Natural killer cell (primary cell): Measurements from ENCODE around the gene SHISAL1. TPM values are rescaled to one million over a fixed set of nuclear protein-coding genes. Genes with fewer than 3 reads are reported as not detected.

Experiments used
- ATAC-seq, 3 donors: fragments of 150-1000 bp in 2 of 3; fragments of 200-7000 bp in 1 of 3; cut with Tn5 transposase; 1 replicate in 1 of 3; 2 replicates in 2 of 3; pipeline ENCODE4 v1.10.0; 2021; ENCODE audit warnings: mild to moderate bottlenecking in 2 of 3, moderate library complexity in 2 of 3
- DNase-seq, 2 donors: peaks; one replicate each; pipeline versions ENCODE4 v3.0.0 to v3.0.0-alpha.2; 2013 to 2021; ENCODE audit warnings: mixed read lengths in 1 of 2
- H3K27ac ChIP-seq: one replicate; pipeline ENCODE4 v1.5.1; 2013; ENCODE audit warnings: mild to moderate bottlenecking, low read length
- H3K27me3 ChIP-seq: one replicate; pipeline ENCODE4 v1.6.1; 2013; ENCODE audit warnings: low read length; ENCODE audit not compliant: control insufficient read depth, insufficient read depth
- H3K36me3 ChIP-seq: one replicate; pipeline ENCODE4 v1.6.1; 2013; ENCODE audit warnings: low read length; ENCODE audit not compliant: control insufficient read depth, insufficient read depth
- H3K4me1 ChIP-seq: one replicate; pipeline ENCODE4 v1.6.1; 2013; ENCODE audit warnings: low read length; ENCODE audit not compliant: control insufficient read depth, insufficient read depth
- H3K4me3 ChIP-seq: one replicate; pipeline ENCODE4 v1.5.1; 2013; ENCODE audit warnings: low read length
- H3K9me3 ChIP-seq: one replicate; pipeline ENCODE4 v1.6.1; 2013; ENCODE audit warnings: low read length; ENCODE audit not compliant: control insufficient read depth, insufficient read depth
- H3K27ac Mint-ChIP-seq, 2 donors: one replicate each; pipeline ENCODE4 v1.8.0; 2022; ENCODE audit warnings: mild to moderate bottlenecking in 2 of 2, mixed read lengths in 2 of 2, moderate library complexity in 1 of 2
- H3K27me3 Mint-ChIP-seq, 2 donors: one replicate each; pipeline ENCODE4 v1.8.0; 2022; ENCODE audit warnings: low read depth in 2 of 2, mixed read lengths in 2 of 2
- H3K36me3 Mint-ChIP-seq: one replicate; pipeline ENCODE4 v1.8.0; 2022; ENCODE audit warnings: mixed read lengths
- H3K4me1 Mint-ChIP-seq, 2 donors: one replicate each; pipeline ENCODE4 v1.8.0; 2022; ENCODE audit warnings: mixed read lengths in 2 of 2
- H3K4me3 Mint-ChIP-seq: one replicate; pipeline ENCODE4 v1.8.0; 2022; ENCODE audit warnings: mild to moderate bottlenecking, moderate library complexity, mixed read lengths
- H3K9me3 Mint-ChIP-seq, 2 donors: one replicate each; pipeline ENCODE4 v1.8.0; 2022; ENCODE audit warnings: mixed read lengths in 2 of 2
- CTCF ChIP-seq: fragments of 200-600 bp; IDR thresholded peaks from one replicate; pipeline ENCODE4 v1.8.0; 2022; ENCODE audit warnings: antibody characterized with exemption
- WGBS: methylation state at CpG from one replicate; pipeline ENCODE4 v1.1.7; 2013; ENCODE audit warnings: missing lambda C conversion rate; ENCODE audit not compliant: insufficient coverage; 5-methylcytosine and 5-hydroxymethylcytosine counted together
- intact Hi-C: fragments of 100-400 bp; cut with micrococcal nuclease; formaldehyde crosslinking; loops from one replicate; pipeline ENCODE4 v1.14.2; 2022
- total RNA-seq, 4 donors: library from RNA; stranded (reverse); fragments of 120-200 nt in 1 of 4; gene quantifications; one replicate each; pipeline versions ENCODE4 v1.2.3 to v1.2.4, GENCODE V29; 2013 to 2022

The SHISAL1 gene
- total RNA-seq, 3 donors from 2014 or later (not counting 1 experiment from before 2014, with no cell fraction given): not detected

DNA sequence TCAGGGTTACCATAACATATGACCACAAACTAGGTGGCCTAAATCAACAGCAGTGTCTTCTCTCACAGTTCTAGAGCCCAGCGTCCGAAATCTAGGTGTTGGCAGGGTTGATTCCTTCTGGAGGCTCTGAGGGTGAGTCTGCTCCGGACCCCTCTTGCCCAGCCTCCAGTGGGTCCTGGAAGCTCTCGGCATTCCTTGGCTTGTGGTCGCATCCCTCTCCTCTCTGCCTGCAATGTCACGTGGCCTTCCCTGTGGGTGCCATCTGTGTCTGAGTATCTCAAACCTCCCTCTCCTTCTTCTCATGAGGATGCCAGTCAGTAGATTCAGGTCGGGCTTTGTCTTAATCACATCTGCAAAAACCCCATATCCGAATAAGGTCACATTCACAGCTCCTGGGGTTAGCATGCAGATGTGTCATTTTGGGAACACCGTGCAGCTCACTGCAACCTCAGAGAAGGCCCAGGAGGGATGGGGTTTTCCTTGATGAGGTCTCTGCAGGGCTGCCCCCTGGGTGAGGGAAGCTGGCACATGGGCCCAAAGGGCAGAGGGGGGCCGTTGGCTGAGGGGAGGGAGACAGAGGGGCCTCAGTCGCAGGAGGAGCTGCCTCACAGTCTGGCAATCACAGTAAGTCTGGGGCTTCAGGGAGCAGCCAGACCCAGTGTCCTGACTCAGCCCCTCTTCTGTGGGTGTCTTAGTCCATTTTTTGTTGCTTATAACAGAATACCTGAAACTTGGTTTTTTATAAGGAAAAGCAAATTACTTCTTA lies 90.9 kb downstream of the SHISAL1 start:
- no peaks in the 10 kb centered on the region for H3K36me3 ChIP-seq
- Mint-ChIP-seq H3K27me3 (peaks cover 14 to 18% of the 10 kb centered on the region in 2 donors), H3K4me3 (no peak overlapping the region), H3K4me1 (no peaks in the 10 kb centered on the region), H3K27ac (no peak overlapping the region), H3K9me3 (no peaks in the 10 kb centered on the region), H3K36me3 (no peaks in the 10 kb centered on the region)
- ATAC-seq (no peak), DNase-seq (no peak)
- no peaks in the 10 kb centered on the region for H3K27me3 ChIP-seq
- no peak for TF ChIP-seq CTCF
- H3K4me1 ChIP-seq: no peaks in the 10 kb centered on the region
- intact Hi-C loops: no loop called here
- no peaks in the 10 kb centered on the region for H3K9me3 ChIP-seq
- no peak overlapping the region for H3K27ac ChIP-seq
- 86% methylated on average over 11 of the region's 11 CpGs for WGBS
- H3K4me3 ChIP-seq: no peak overlapping the region

DNA sequence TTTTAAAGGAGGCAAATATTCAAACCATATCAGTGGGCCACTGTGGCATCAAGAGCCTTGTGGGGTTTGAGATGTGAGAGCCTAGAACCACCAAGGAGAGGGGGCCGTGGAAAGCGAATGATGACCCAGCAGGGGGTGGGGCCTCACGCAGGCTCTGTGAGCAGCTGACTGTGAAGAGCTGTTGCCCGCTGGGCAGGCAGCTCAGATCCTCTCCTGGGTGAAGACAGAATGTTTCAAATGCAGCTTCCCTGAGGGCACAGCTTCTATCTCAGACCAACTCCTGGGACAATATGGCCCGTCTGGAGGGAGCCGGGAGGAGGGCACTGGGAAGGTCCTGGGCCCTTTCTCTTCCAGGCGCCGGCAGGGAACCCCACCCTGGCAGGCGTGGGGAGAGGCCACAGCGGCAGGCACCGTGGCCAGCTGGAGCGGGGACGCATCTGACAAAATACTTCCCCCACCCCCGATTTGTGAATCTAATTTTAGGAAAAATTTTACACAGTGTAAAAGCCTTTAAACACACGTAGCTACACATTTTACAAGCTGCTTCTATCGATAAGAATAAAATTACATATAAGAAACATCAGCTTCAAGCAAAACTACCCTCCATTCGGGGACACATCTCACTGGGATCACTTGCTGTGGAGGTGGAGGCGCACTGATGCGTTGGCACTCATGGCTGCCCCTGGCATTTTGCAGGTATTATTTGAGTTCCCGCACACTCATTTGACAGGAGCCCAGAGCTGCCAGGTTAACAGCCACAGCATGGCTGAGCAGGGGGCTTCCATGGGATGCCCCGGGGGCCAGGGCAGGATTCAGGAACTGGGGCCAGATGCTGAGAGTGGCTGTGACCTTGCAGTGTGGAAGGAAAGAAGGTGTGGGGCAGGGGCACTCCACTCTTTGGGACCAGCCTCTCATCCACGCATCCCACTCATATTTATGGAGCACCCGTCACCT lies 91.7 kb downstream of the SHISAL1 start:
- ATAC-seq (no peak), DNase-seq (no peak)
- Mint-ChIP-seq H3K9me3 (no peaks in the 10 kb centered on the region), H3K36me3 (no peaks in the 10 kb centered on the region), H3K27ac (no peak overlapping the region), H3K4me1 (no peaks in the 10 kb centered on the region), H3K27me3 (peaks cover 10 to 11% of the 10 kb centered on the region in 2 donors), H3K4me3 (no peak overlapping the region)
- Histone ChIP-seq H3K9me3 (no peaks in the 10 kb centered on the region), H3K27ac (no peak overlapping the region), H3K4me1 (no peaks in the 10 kb centered on the region), H3K4me3 (no peak overlapping the region), H3K36me3 (no peaks in the 10 kb centered on the region), H3K27me3 (no peaks in the 10 kb centered on the region)
- 86% methylated on average over 23 of the region's 23 CpGs for WGBS
- intact Hi-C loops: no loop called here
- TF ChIP-seq CTCF: no peak

DNA sequence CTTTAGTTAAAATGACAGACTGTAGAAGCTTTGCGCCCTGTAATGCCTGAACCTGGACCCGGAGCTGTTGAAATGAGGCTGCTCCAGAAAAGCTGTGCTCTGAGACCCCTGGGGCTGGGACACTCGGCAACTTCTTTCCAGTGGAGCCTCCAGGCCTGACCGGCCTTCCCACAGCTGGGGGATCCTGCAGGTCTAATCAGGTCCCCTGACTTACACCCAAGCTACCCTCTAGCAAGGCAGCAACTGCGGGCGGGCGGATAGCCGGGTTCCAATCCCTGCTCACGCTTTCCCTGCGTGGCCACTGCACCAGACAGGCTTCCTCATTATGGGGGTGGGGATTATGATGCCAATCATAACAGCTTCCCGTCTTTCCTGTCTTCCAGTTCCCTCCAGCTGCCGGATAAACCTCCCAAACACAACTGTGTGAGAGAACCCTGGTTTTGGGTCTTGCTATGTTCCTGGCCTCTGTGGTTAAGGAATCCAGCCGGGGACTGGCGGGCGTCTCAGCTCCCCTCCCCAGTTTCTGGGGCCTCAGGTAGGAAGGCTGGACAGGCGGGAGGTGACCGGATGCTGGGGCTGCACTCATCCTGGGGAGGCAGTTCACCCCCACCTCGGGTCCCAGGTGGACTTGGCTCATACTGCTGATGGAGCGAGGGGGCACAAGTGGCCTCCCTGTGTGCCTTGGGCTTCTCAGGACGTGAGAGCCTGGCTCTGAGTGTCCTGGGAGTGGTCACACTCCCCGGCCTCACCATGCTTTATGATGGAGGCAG lies 93.5 kb downstream of the SHISAL1 start:
- Mint-ChIP-seq H3K4me1 (no peaks in the 10 kb centered on the region), H3K27ac (no peak overlapping the region), H3K9me3 (no peaks in the 10 kb centered on the region), H3K36me3 (no peaks in the 10 kb centered on the region), H3K4me3 (no peak overlapping the region), H3K27me3 (no peaks in the 10 kb centered on the region)
- H3K9me3 ChIP-seq: no peaks in the 10 kb centered on the region
- no peaks in the 10 kb centered on the region for H3K36me3 ChIP-seq
- no peaks in the 10 kb centered on the region for H3K4me1 ChIP-seq
- no peak overlapping the region for H3K27ac ChIP-seq
- H3K27me3 ChIP-seq: no peaks in the 10 kb centered on the region
- no peak for DNase-seq
- no peak overlapping the region for H3K4me3 ChIP-seq
- no peak for ATAC-seq
- 93% methylated on average over 20 of the region's 21 CpGs for WGBS
- intact Hi-C loops: no loop called here
- no peak for TF ChIP-seq CTCF
